Smooth muscle cell (in vitro differentiated cells): ENCODE results near the gene ADCK1. TPM values are rescaled to one million over a fixed set of nuclear protein-coding genes. Genes with fewer than 3 reads are reported as not detected.

Experiments
- DNase-seq: peaks from one replicate; lab custom pipeline; 2025; ENCODE audit not compliant: unreplicated experiment; lab: John Stamatoyannopoulos, UW
- H2AFZ ChIP-seq: fragments of 200-600 bp; sonication (generic); 2 replicates; pipeline ENCODE4 v1.6.0; 2016; ENCODE audit warnings: antibody characterized with exemption, low read depth, mild to moderate bottlenecking
- H3F3A ChIP-seq: fragments of 200-600 bp; sonication (generic); 2 replicates; pipeline ENCODE4 v1.6.0; 2017; ENCODE audit warnings: antibody characterized with exemption, low read depth
- H3K27ac ChIP-seq: fragments of 200-600 bp; sonication (generic); 2 replicates; pipeline ENCODE4 v1.5.1; 2016; ENCODE audit warnings: low read depth, mild to moderate bottlenecking
- H3K27me3 ChIP-seq: fragments of 200-600 bp; sonication (generic); 2 replicates; pipeline ENCODE4 v1.6.1; 2016; ENCODE audit warnings: low read depth, mild to moderate bottlenecking
- H3K36me3 ChIP-seq: fragments of 200-600 bp; sonication (generic); 2 replicates; pipeline ENCODE4 v1.5.1; 2016; ENCODE audit warnings: low read depth
- H3K4me1 ChIP-seq: fragments of 200-600 bp; sonication (generic); 2 replicates; pipeline ENCODE4 v1.5.1; 2016; ENCODE audit warnings: low read depth
- H3K4me2 ChIP-seq: fragments of 200-600 bp; sonication (generic); 2 replicates; pipeline ENCODE4 v1.6.0; 2016; ENCODE audit warnings: mild to moderate bottlenecking
- H3K4me3 ChIP-seq: fragments of 200-600 bp; sonication (generic); 2 replicates; pipeline ENCODE4 v1.5.1; 2016; ENCODE audit warnings: mild to moderate bottlenecking
- H3K79me2 ChIP-seq: fragments of 200-600 bp; sonication (generic); 2 replicates; pipeline ENCODE4 v1.6.0; 2016; ENCODE audit warnings: low read depth, mild to moderate bottlenecking
- H3K9ac ChIP-seq: fragments of 200-600 bp; sonication (generic); 2 replicates; pipeline ENCODE4 v1.6.0; 2016; ENCODE audit warnings: low read depth
- H3K9me3 ChIP-seq: fragments of 200-600 bp; sonication (generic); replicated peaks from 2 replicates; pipeline ENCODE4 v1.5.1; 2016; ENCODE audit warnings: low read depth
- H4K20me1 ChIP-seq: fragments of 200-600 bp; sonication (generic); 2 replicates; pipeline ENCODE4 v1.6.0; 2016; ENCODE audit warnings: low read depth
- WGBS: methylation state at CpG from one replicate; pipeline ENCODE4 v1.1.7; 2016; ENCODE audit warnings: low lambda C conversion rate; 5-methylcytosine and 5-hydroxymethylcytosine counted together
- polyA plus RNA-seq: library from polyadenylated mRNA; unstranded; fragments of >200 nt; fragmentation: Nextera tagmentation; extraction: Ambion mirVana; gene quantifications from 2 replicates; pipeline ENCODE4 v1.2.1, GENCODE V29; 2016
- total RNA-seq: library from RNA; depleted of rRNA; stranded (reverse); fragments of >200 nt; gene quantifications from 2 replicates; pipeline ENCODE4 v1.2.3, GENCODE V29; 2014
- TF ChIP-seq, protein P1 (sequence below): fragments of 200-600 bp; sonication (generic); IDR thresholded peaks from 2 replicates; pipeline ENCODE4 v1.5.1; 2017; ENCODE audit warnings: borderline replicate concordance, mild to moderate bottlenecking, antibody characterized with exemption; ENCODE audit not compliant: insufficient read depth, poor library complexity, severe bottlenecking

The ADCK1 gene
- total and polyA plus RNA-seq, 2 experiments from 2014 or later: 4.2 to 5.1 TPM

DNA sequence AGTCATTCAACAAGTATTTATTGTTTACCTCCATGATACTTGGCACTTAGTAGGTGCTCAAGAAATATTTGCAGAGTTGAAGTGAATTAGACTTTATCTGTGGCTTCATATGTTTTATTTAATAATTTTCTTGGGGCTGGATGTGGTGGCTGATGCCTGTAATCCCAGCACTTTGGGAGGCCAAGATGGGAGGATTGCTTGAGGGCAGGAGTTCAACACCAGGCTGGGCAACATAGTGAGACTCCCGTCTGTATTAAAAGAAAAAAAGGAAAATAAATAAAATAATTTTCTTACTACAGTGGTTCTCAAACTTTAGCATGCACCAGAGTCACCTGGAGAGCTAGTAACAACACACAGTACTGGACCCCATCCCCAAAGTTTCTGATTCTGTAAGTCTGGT, 905 bp downstream of the ADCK1 start:
- DNase-seq: no peak
- Histone ChIP-seq H3K36me3 (no peaks in the 10 kb centered on the region), H4K20me1 (no peaks in the 10 kb centered on the region), H3K9ac (peak overlapping the region; percentile 77), H3K27ac (peak overlapping the region; percentile 66), H3K27me3 (no peaks in the 10 kb centered on the region), H3K79me2 (no peaks in the 10 kb centered on the region), H3K4me2 (peak overlapping the region; percentile 94), H3K9me3 (no peaks in the 10 kb centered on the region), H2AFZ (peak overlapping the region; percentile 99), H3K4me1 (no peaks in the 10 kb centered on the region), H3F3A (no peaks in the 10 kb centered on the region), H3K4me3 (peak overlapping the region; percentile 81)
- 96% methylated on average over 1 of the region's 1 CpG for WGBS
- TF ChIP-seq, protein P1, sequence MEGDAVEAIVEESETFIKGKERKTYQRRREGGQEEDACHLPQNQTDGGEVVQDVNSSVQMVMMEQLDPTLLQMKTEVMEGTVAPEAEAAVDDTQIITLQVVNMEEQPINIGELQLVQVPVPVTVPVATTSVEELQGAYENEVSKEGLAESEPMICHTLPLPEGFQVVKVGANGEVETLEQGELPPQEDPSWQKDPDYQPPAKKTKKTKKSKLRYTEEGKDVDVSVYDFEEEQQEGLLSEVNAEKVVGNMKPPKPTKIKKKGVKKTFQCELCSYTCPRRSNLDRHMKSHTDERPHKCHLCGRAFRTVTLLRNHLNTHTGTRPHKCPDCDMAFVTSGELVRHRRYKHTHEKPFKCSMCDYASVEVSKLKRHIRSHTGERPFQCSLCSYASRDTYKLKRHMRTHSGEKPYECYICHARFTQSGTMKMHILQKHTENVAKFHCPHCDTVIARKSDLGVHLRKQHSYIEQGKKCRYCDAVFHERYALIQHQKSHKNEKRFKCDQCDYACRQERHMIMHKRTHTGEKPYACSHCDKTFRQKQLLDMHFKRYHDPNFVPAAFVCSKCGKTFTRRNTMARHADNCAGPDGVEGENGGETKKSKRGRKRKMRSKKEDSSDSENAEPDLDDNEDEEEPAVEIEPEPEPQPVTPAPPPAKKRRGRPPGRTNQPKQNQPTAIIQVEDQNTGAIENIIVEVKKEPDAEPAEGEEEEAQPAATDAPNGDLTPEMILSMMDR: no peak

DNA sequence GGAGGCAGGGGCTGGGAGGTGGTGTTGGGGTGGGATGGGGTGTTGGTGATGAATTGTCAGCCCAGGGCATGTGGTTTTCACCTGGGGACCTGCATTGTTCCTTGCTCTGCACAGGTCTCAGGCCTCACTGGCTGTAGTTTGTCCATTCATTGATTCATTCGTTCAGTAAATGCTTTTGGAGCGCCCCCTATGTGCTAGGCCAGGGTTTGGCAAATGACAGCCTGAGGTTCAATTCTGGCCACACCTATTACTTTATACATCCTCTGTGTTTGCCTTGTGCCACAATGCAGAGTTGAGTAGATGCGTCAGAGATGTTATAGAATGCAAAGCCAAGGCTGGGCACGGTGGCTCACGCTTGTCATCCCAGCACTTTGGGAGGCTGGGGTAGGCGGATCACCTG, 4.7 kb downstream of the ADCK1 start:
- no peaks in the 10 kb centered on the region for H3F3A ChIP-seq
- no peak overlapping the region for H3K4me3 ChIP-seq
- no peaks in the 10 kb centered on the region for H3K9me3 ChIP-seq
- no peaks in the 10 kb centered on the region for H4K20me1 ChIP-seq
- H2AFZ ChIP-seq: no peak overlapping the region
- no peak overlapping the region for H3K9ac ChIP-seq
- H3K27me3 ChIP-seq: no peaks in the 10 kb centered on the region
- TF ChIP-seq, protein P1: no peak
- H3K27ac ChIP-seq: no peak overlapping the region
- no peaks in the 10 kb centered on the region for H3K79me2 ChIP-seq
- no peak overlapping the region for H3K4me2 ChIP-seq
- H3K36me3 ChIP-seq: no peaks in the 10 kb centered on the region
- WGBS: 69% methylated on average over 6 of the region's 6 CpGs
- no peaks in the 10 kb centered on the region for H3K4me1 ChIP-seq
- no peak for DNase-seq

DNA sequence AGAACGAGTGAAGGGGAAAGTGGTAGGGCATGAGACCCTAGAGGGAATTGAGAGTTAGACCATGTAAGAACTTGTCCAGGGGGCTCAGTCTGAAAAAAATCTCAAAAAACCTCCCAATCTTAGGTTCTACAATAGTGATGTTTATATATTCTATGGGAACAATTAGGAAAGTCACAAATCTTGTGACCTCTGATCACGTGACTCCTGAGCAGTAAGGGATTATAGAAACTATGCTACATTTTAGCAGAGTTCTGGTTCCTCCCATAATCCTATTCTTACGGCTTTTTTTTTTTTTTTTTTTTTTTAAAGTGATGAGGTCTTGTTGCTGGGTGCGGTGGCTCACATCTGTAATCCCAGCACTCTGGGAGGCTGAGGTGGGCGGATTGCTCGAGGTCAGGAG, 5.8 kb downstream of the ADCK1 start:
- no peaks in the 10 kb centered on the region for H3K79me2 ChIP-seq
- no peaks in the 10 kb centered on the region for H4K20me1 ChIP-seq
- no peak overlapping the region for H3K9ac ChIP-seq
- TF ChIP-seq, protein P1: no peak
- H3K4me2 ChIP-seq: no peak overlapping the region
- H3K4me3 ChIP-seq: no peak overlapping the region
- H3K27me3 ChIP-seq: no peaks in the 10 kb centered on the region
- no peak for DNase-seq
- H3F3A ChIP-seq: no peaks in the 10 kb centered on the region
- H3K4me1 ChIP-seq: no peaks in the 10 kb centered on the region
- no peak overlapping the region for H2AFZ ChIP-seq
- 93% methylated on average over 6 of the region's 6 CpGs for WGBS
- no peaks in the 10 kb centered on the region for H3K36me3 ChIP-seq
- H3K27ac ChIP-seq: no peak overlapping the region
- H3K9me3 ChIP-seq: no peaks in the 10 kb centered on the region

DNA sequence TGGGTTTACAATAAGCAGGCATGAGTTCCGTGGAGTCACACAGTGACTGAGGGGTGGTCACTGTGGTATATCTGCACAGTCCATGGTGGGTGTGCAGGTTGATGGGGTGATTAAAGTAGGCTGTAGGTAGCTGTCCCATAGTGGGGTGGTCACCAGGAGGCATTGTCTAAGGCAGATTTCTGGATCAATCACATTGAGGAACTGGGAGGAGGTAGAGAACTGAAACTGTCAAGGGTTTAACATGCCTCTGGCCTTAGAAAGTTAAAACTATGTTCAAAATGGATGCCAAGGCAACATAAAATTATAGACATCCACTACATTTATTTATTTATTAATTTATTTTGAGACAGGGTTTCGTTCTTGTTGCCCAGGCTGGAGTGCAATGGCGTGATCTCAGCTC, 8.3 kb downstream of the ADCK1 start:
- no peak overlapping the region for H3K27ac ChIP-seq
- no peak overlapping the region for H3K9ac ChIP-seq
- TF ChIP-seq, protein P1: no peak
- H2AFZ ChIP-seq: no peak overlapping the region
- no peak overlapping the region for H3K4me3 ChIP-seq
- no peaks in the 10 kb centered on the region for H3K9me3 ChIP-seq
- WGBS: 96% methylated on average over 3 of the region's 3 CpGs
- no peaks in the 10 kb centered on the region for H3F3A ChIP-seq
- DNase-seq: no peak
- H3K4me2 ChIP-seq: no peak overlapping the region
- H3K79me2 ChIP-seq: no peaks in the 10 kb centered on the region
- H4K20me1 ChIP-seq: no peaks in the 10 kb centered on the region
- H3K36me3 ChIP-seq: no peaks in the 10 kb centered on the region
- no peaks in the 10 kb centered on the region for H3K4me1 ChIP-seq
- no peaks in the 10 kb centered on the region for H3K27me3 ChIP-seq
